CD4-positive, alpha-beta T cell (primary cell): ENCODE data around the gene PRKD2. TPM values are rescaled to one million over a fixed set of nuclear protein-coding genes. Genes with fewer than 3 reads are reported as not detected.

Experiments
- ATAC-seq: fragments of 200-7000 bp; cut with Tn5 transposase; one replicate; pipeline ENCODE4 v1.10.0; 2022; ENCODE audit warnings: mild to moderate bottlenecking; ENCODE audit not compliant: poor library complexity
- CTCF ChIA-PET: fragments of 350-600 bp; sonication (Branson Sonifier 250); formaldehyde crosslinking; loops from one replicate; lab custom pipeline; 2021; ENCODE audit warnings: antibody characterized with exemption, inconsistent platforms; lab: Charles Lee
- POLR2A ChIA-PET: fragments of 350-600 bp; sonication (Branson Sonifier 250); formaldehyde crosslinking; loops from one replicate; lab custom pipeline; 2021; ENCODE audit warnings: antibody characterized with exemption, inconsistent platforms; lab: Charles Lee
- DNase-seq, 14 experiments: peaks; one replicate each; pipeline ENCODE4 v3.0.0-alpha.2; 2013 to 2020; ENCODE audit warnings: mixed read lengths in 2 of 14
- H3K27ac ChIP-seq, 2 donors: one replicate each; pipeline versions ENCODE4 v1.5.1 to v1.7.0; 2013; ENCODE audit warnings: low read length in 2 of 2, low read depth in 1 of 2, mild to moderate bottlenecking in 1 of 2
- H3K27me3 ChIP-seq, 2 experiments: 1 replicate in 1 of 2; 2 replicates in 1 of 2; pipeline versions ENCODE4 v1.6.1 to v1.7.0; 2013; ENCODE audit warnings: low read length in 2 of 2, control low read depth in 1 of 2, mild to moderate bottlenecking in 1 of 2, moderate library complexity in 1 of 2; ENCODE audit not compliant: insufficient read depth in 2 of 2, control insufficient read depth in 1 of 2
- H3K36me3 ChIP-seq: one replicate; pipeline ENCODE4 v1.6.1; 2013; ENCODE audit warnings: low read length, control low read depth; ENCODE audit not compliant: insufficient read depth
- H3K4me1 ChIP-seq: one replicate; pipeline ENCODE4 v1.6.1; 2013; ENCODE audit warnings: low read length, control low read depth; ENCODE audit not compliant: insufficient read depth
- H3K4me3 ChIP-seq: one replicate; pipeline ENCODE4 v1.5.1; 2013; ENCODE audit warnings: mild to moderate bottlenecking, low read length, moderate library complexity
- H3K9me3 ChIP-seq, 2 experiments: 1 replicate in 1 of 2; 2 replicates in 1 of 2; pipeline versions ENCODE4 v1.6.1 to v1.7.0; 2013; ENCODE audit warnings: low read length in 2 of 2, mild to moderate bottlenecking in 2 of 2, control low read depth in 1 of 2, moderate library complexity in 1 of 2; ENCODE audit not compliant: control insufficient read depth in 1 of 2, insufficient read depth in 1 of 2
- H3K27ac Mint-ChIP-seq: one replicate; pipeline ENCODE4 v1.8.0; 2020; ENCODE audit warnings: mixed read lengths
- H3K27me3 Mint-ChIP-seq: one replicate; pipeline ENCODE4 v1.8.0; 2021; ENCODE audit warnings: mixed read lengths
- H3K36me3 Mint-ChIP-seq: one replicate; pipeline ENCODE4 v1.8.0; 2021; ENCODE audit warnings: low read depth, mixed read lengths
- H3K4me1 Mint-ChIP-seq: one replicate; pipeline ENCODE4 v1.8.0; 2021; ENCODE audit warnings: low read depth, mixed read lengths
- H3K4me3 Mint-ChIP-seq: one replicate; pipeline ENCODE4 v1.8.0; 2020; ENCODE audit warnings: mild to moderate bottlenecking, mixed read lengths
- H3K9me3 Mint-ChIP-seq: one replicate; pipeline ENCODE4 v1.8.0; 2020; ENCODE audit warnings: mixed read lengths
- CTCF ChIP-seq: fragments of 200-600 bp; IDR thresholded peaks from one replicate; pipeline ENCODE4 v1.8.0; 2022; ENCODE audit warnings: antibody characterized with exemption, mild to moderate bottlenecking
- intact Hi-C, 2 experiments: fragments of 100-400 bp; cut with DNase I in 1 of 2; cut with micrococcal nuclease in 1 of 2; formaldehyde crosslinking; loops; one replicate each; pipeline versions ENCODE4 v1.15.1 to v1.9.0; 2023 to 2025; cut with DNase I, micrococcal nuclease
- total RNA-seq, 174 experiments: library from RNA in 2 of 174; stranded (reverse) in 2 of 174; gene quantifications; one replicate each; pipeline ENCODE4 v1.2.3 and lab custom pipeline; 2021 to 2026

The PRKD2 gene
- total RNA-seq, 2 experiments from 2014 or later = 105 to 113 TPM

DNA sequence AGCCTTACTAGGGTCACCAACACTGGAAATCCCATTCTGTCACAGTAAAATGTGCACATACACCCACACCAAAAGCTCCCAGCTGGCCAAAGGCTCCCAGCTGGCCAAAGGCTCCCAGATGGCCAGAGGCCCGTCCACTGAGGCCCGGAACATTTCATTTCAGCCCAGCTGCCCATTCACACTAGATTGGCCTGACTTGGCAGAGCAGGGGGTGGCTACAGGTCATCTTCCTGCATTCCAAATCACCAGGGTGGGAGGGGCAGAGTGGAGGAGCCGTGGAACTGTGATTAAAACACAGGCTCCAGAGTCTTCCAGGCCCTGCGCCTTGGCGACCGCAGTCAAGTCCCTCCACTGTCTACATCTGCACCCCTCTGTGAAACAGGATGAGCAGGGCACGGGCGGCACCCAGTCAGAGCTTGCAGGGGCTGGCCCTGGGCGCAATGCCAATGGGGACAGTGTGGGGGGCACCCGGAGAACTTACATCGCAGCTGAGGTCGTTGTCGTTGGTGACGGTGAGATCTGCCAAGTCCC lies 10.1 kb upstream of the PRKD2 start:
- ATAC-seq (no peak), DNase-seq (peak in 1 of 14 experiments; percentile 24)
- Mint-ChIP-seq H3K27me3 (no peaks in the 10 kb centered on the region), H3K9me3 (no peaks in the 10 kb centered on the region), H3K36me3 (peaks cover 74% of the 10 kb centered on the region), H3K4me1 (peaks cover 9% of the 10 kb centered on the region), H3K4me3 (no peak overlapping the region), H3K27ac (no peak overlapping the region)
- Histone ChIP-seq H3K27ac (no peak overlapping the region), H3K4me1 (peaks cover 17% of the 10 kb centered on the region), H3K27me3 (no peaks in the 10 kb centered on the region), H3K36me3 (peaks cover 95% of the 10 kb centered on the region), H3K9me3 (no peaks in the 10 kb centered on the region), H3K4me3 (no peak overlapping the region)
- intact Hi-C loops = no loop called here
- ChIA-PET CTCF (interaction anchor here (0.5 to 3.5 kb wide), 3 partner anchors 24 to 185 kb away, joined by 3 to 45 read pairs (median 3); no protein-coding TSS in a partner anchor), POLR2A (interaction anchor here (0.8 to 0.9 kb wide), 2 partner anchors 9 to 23 kb away, joined by 3 read pairs; no protein-coding TSS in a partner anchor)
- TF ChIP-seq CTCF = no peak

DNA sequence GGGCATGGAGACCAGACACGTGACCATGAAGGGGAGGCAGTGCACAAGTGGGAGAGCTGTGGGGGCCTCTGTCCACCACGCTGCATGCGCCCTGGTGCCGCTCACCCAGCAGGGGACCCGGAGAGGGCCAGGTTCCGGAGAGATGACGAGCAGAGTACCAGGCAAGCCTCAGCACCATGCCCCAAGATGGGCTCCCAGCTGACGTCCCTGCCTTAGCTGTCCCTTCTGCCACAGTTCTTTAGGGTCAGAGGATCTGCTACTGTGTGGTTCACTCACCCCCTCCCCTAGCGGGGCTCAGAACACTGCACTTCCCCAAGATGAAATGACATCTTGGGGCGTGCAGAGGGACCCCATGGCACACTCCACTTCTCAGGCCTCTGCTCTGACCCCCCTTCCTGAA lies 9.6 kb upstream of the PRKD2 start:
- Mint-ChIP-seq H3K4me3 (no peak overlapping the region), H3K4me1 (peaks cover 11% of the 10 kb centered on the region), H3K9me3 (no peaks in the 10 kb centered on the region), H3K27me3 (no peaks in the 10 kb centered on the region), H3K27ac (no peak overlapping the region), H3K36me3 (peaks cover 74% of the 10 kb centered on the region)
- ChIA-PET POLR2A (interaction anchor here (0.8 kb wide), 1 partner anchor 8 kb away, joined by 3 read pairs; no protein-coding TSS in a partner anchor), CTCF (interaction anchor here (0.5 to 0.7 kb wide), 2 partner anchors 112 to 185 kb away, joined by 3 read pairs; no protein-coding TSS in a partner anchor)
- H3K27me3 ChIP-seq = no peaks in the 10 kb centered on the region
- H3K9me3 ChIP-seq = no peaks in the 10 kb centered on the region
- H3K27ac ChIP-seq = no peak overlapping the region
- intact Hi-C loops = no loop called here
- peaks cover 17% of the 10 kb centered on the region for H3K4me1 ChIP-seq
- no peak for TF ChIP-seq CTCF
- ATAC-seq = no peak
- H3K4me3 ChIP-seq = no peak overlapping the region
- DNase-seq = peak in 1 of 14 experiments; percentile 8
- H3K36me3 ChIP-seq = peaks cover 96% of the 10 kb centered on the region

- intact Hi-C loops = no loop called here
- Mint-ChIP-seq H3K9me3 (no peaks in the 10 kb centered on the region), H3K27me3 (no peaks in the 10 kb centered on the region), H3K4me1 (peaks cover 11% of the 10 kb centered on the region), H3K4me3 (no peak overlapping the region), H3K36me3 (peaks cover 73% of the 10 kb centered on the region), H3K27ac (no peak overlapping the region)
- ATAC-seq = no peak
- H3K4me3 ChIP-seq = no peak overlapping the region
- H3K9me3 ChIP-seq = no peaks in the 10 kb centered on the region
- H3K27ac ChIP-seq = no peak overlapping the region
- no peak for TF ChIP-seq CTCF
- DNase-seq = peak in 1 of 14 experiments; percentile 4
- POLR2A ChIA-PET = no interaction called here
- no peaks in the 10 kb centered on the region for H3K27me3 ChIP-seq
- CTCF ChIA-PET = no interaction called here
- peaks cover 17% of the 10 kb centered on the region for H3K4me1 ChIP-seq
- peaks cover 90% of the 10 kb centered on the region for H3K36me3 ChIP-seq
These were observed 9.0 kb upstream of the PRKD2 start for GRCh38 chr19:46725859-46726393.
